Myocyte (in vitro differentiated cells): ENCODE measurements around the gene TRAPPC10. TPM values are rescaled to one million over a fixed set of nuclear protein-coding genes. Genes with fewer than 3 reads are reported as not detected.

Experiments used
- DNase-seq: peaks from one replicate; pipeline ENCODE4 v3.0.0-alpha.2; 2012; ENCODE audit warnings: low read depth
- total RNA-seq: library from RNA; depleted of rRNA; stranded (reverse); fragments of >200 nt; gene quantifications from 2 replicates; pipeline ENCODE4 v1.2.3, GENCODE V29; 2014

The TRAPPC10 gene
- total RNA-seq, 1 donor from 2014 or later, result 22.4 TPM

GRCh38 chr21:44064852-44065403 is 52.8 kb downstream of the TRAPPC10 start:
- DNase-seq, result no peak

GRCh38 chr21:44065428-44065827 is 53.3 kb downstream of the TRAPPC10 start:
- no peak for DNase-seq

GRCh38 chr21:44066116-44066515 is 54.0 kb downstream of the TRAPPC10 start:
- no peak for DNase-seq

GRCh38 chr21:44067011-44067839 is 55.1 kb downstream of the TRAPPC10 start:
- no peak for DNase-seq

GRCh38 chr21:44070391-44070790 is 58.3 kb downstream of the TRAPPC10 start:
- no peak for DNase-seq

- no peak for DNase-seq
Measured at GRCh38 chr21:44071359-44072104, 59.4 kb downstream of the TRAPPC10 start.

- no peak for DNase-seq
Measured at GRCh38 chr21:44072111-44072510, 60.0 kb downstream of the TRAPPC10 start.

- no peak for DNase-seq
Measured at GRCh38 chr21:44074315-44074958, 62.3 kb downstream of the TRAPPC10 start.

GRCh38 chr21:44076316-44076715 is 64.2 kb downstream of the TRAPPC10 start:
- DNase-seq, result no peak

GRCh38 chr21:44078411-44078981 is 66.4 kb downstream of the TRAPPC10 start:
- DNase-seq, result no peak

- no peak for DNase-seq
Measured at GRCh38 chr21:44079446-44079845, 67.3 kb downstream of the TRAPPC10 start.

- no peak for DNase-seq
Measured at GRCh38 chr21:44079846-44080245, 67.7 kb downstream of the TRAPPC10 start.

GRCh38 chr21:44082648-44083440 is 70.7 kb downstream of the TRAPPC10 start:
- DNase-seq, result no peak

- DNase-seq, result no peak
Measured at GRCh38 chr21:44083631-44084291, 71.7 kb downstream of the TRAPPC10 start.

GRCh38 chr21:44084496-44085241 is 72.6 kb downstream of the TRAPPC10 start:
- no peak for DNase-seq

GRCh38 chr21:44085491-44086321 is 73.6 kb downstream of the TRAPPC10 start:
- no peak for DNase-seq

GRCh38 chr21:44086636-44087425 is 74.7 kb downstream of the TRAPPC10 start:
- DNase-seq, result no peak
